ENCODE results near the gene ELL.

DNA sequence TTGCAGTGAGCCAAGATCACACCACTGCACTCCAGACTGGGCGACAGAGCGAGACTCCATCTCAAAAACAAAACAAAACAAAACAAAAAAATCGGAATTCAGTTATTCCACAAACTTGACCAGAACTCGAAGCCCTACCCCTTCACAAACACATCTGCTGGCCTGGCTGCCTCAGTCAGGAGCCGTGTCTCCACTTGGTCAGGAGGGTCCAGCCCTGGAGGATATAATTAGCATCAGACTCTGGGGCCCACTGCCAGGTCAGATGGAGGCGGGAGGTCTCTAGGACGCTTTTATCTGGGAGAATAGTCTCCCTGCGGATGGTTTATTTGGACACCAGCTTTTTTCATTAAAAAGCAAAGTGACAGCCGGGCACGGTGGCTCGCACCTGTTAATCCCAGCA, 8.0 kb downstream of the ELL start:
- TF ChIP-seq, protein P1, sequence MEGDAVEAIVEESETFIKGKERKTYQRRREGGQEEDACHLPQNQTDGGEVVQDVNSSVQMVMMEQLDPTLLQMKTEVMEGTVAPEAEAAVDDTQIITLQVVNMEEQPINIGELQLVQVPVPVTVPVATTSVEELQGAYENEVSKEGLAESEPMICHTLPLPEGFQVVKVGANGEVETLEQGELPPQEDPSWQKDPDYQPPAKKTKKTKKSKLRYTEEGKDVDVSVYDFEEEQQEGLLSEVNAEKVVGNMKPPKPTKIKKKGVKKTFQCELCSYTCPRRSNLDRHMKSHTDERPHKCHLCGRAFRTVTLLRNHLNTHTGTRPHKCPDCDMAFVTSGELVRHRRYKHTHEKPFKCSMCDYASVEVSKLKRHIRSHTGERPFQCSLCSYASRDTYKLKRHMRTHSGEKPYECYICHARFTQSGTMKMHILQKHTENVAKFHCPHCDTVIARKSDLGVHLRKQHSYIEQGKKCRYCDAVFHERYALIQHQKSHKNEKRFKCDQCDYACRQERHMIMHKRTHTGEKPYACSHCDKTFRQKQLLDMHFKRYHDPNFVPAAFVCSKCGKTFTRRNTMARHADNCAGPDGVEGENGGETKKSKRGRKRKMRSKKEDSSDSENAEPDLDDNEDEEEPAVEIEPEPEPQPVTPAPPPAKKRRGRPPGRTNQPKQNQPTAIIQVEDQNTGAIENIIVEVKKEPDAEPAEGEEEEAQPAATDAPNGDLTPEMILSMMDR (IDR thresholded peaks at IDR 0.05; ENCODE audit: low read depth, low read length, poor library complexity, severe bottlenecking): no peak
- TF ChIP-seq EZH2phosphoT487 (IDR thresholded peaks at IDR 0.05; ENCODE audit: borderline replicate concordance, low read length): no peak
